GM19467 (cell line): ENCODE data around the gene FBXO46.
"Not testable (repeated sequence)": the region's sequence is repeated elsewhere in the genome, so short reads cannot be mapped to it uniquely, and the experiment has no call there.

Experiments
- ATAC-seq: cut with Tn5 transposase; IDR thresholded peaks from one replicate; pipeline ENCODE4 v1.9.1; 2021; ENCODE audit warnings: mild to moderate bottlenecking, moderate library complexity; ENCODE audit not compliant: unreplicated experiment

Gene FBXO46

GRCh38 chr19:45766296-45766868 lies 35.7 kb upstream of the FBXO46 start:
- ATAC-seq = no peak

- ATAC-seq = no peak
Observed at GRCh38 chr19:45765702-45766295, 35.1 kb upstream of the FBXO46 start.

- ATAC-seq = no peak
Observed at GRCh38 chr19:45764945-45765701, 34.4 kb upstream of the FBXO46 start.

GRCh38 chr19:45764475-45764874 lies 33.8 kb upstream of the FBXO46 start:
- no peak for ATAC-seq

GRCh38 chr19:45763691-45764294 lies 33.1 kb upstream of the FBXO46 start:
- ATAC-seq = no peak

GRCh38 chr19:45762870-45763631 lies 32.4 kb upstream of the FBXO46 start:
- ATAC-seq = no peak

- ATAC-seq = no peak
Observed at GRCh38 chr19:45761714-45762113, 31.0 kb upstream of the FBXO46 start.

- no peak for ATAC-seq
Observed at GRCh38 chr19:45758921-45759320, 28.2 kb upstream of the FBXO46 start.

- no peak for ATAC-seq
Observed at GRCh38 chr19:45757695-45758094, 27.0 kb upstream of the FBXO46 start.

GRCh38 chr19:45754323-45754722 lies 23.6 kb upstream of the FBXO46 start:
- ATAC-seq = no peak

GRCh38 chr19:45753548-45753947 lies 22.9 kb upstream of the FBXO46 start:
- no peak for ATAC-seq

GRCh38 chr19:45752639-45753038 lies 21.9 kb upstream of the FBXO46 start:
- ATAC-seq = no peak

- not testable (repeated sequence) for ATAC-seq
Observed at GRCh38 chr19:45751483-45751882, 20.8 kb upstream of the FBXO46 start.

- no peak for ATAC-seq
Observed at GRCh38 chr19:45747513-45747912, 16.8 kb upstream of the FBXO46 start.

GRCh38 chr19:45746866-45747265 lies 16.2 kb upstream of the FBXO46 start:
- ATAC-seq = no peak

GRCh38 chr19:45745606-45746005 lies 14.9 kb upstream of the FBXO46 start:
- no peak for ATAC-seq

- ATAC-seq = no peak
Observed at GRCh38 chr19:45742969-45743368, 12.3 kb upstream of the FBXO46 start.

- ATAC-seq = no peak
Observed at GRCh38 chr19:45739498-45740439, 9.1 kb upstream of the FBXO46 start.

- ATAC-seq = no peak
Observed at GRCh38 chr19:45733160-45733810, 2.6 kb upstream of the FBXO46 start, which contains the start of gene MEIOSIN. MEIOSIN (plus strand) TSS chr19:45733439; CDS start chr19:45735377, 1,938 bp downstream.
